Medulla oblongata (tissue), 1 donor: ENCODE measurements around the gene CATSPER4.

ENCODE experiments used
- DNase-seq: peaks from one replicate; pipeline ENCODE4 v3.0.0-alpha.2; 2015; ENCODE audit errors: extremely low spot score

CATSPER4 gene

DNA sequence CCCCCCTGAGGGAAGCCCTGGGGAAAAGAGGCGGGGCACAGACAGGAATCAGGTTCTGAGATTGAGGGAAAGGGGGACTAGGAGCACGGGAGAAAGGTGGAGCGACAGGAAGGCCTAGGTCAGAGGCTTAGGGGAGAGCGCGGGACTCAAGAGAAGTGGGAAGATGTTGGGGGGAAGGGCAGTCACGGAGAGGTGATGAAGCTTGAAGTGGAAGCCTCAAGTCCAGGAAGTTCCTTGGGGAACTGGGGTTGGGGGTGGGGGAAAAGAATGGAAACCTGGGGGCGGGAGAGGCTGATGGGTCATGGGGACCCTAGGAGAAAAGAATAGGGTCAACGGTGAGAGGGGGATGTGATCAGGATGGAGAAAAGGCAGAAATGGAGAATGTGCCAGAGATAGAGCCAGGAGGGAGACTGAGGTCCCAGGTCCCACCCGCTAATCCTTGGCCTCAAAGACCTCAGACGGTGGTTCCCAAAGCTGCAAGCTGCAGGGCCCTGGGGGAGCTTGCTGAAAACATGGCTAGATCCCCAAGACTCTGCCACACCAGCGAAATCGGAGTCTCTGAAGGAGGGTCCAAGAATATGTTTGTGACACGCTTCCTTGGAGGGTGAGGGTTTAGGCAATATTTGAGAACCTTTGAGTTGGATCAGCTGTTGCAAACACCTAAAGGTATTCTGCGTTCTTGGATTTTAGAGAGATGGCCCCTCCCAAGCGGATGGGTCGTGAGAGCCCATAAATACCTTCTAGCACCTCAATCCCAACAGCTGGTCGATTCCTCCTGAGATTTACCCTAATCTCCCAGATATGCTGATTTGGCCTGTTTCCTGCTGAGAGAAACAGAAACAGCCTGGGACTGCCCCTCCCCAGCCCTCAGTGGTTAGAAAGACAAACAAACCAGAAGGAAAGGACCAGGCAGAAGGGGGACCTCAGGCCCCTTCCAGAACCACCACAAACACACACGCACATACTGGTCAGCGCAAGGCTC lies 25.2 kb upstream of the CATSPER4 start:
- DNase-seq, result no peak

DNA sequence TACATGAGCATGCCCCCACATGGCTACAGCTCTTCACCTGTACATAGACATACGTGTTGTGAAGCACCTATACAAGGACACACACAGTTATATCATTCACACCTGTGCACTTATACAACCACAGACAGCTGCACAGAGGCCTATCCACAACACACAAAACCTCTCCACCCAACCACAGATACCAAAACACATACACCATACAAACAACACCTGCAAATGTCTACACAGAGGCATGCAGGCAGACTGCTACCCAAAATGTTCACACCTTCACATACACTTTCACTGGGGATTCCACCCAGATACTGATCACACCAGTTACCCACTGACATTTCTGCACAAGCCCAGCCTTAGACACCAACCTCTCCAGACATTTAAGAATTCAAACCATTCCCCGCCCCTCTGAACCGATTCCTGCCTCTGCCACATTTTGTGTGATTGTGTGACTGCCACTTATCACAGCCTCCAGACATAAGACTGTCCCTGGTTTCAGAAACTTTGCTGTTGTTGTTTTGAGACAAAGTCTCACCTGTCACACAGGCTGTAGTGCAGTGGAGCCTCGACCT lies 23.6 kb upstream of the CATSPER4 start:
- DNase-seq, result no peak

DNA sequence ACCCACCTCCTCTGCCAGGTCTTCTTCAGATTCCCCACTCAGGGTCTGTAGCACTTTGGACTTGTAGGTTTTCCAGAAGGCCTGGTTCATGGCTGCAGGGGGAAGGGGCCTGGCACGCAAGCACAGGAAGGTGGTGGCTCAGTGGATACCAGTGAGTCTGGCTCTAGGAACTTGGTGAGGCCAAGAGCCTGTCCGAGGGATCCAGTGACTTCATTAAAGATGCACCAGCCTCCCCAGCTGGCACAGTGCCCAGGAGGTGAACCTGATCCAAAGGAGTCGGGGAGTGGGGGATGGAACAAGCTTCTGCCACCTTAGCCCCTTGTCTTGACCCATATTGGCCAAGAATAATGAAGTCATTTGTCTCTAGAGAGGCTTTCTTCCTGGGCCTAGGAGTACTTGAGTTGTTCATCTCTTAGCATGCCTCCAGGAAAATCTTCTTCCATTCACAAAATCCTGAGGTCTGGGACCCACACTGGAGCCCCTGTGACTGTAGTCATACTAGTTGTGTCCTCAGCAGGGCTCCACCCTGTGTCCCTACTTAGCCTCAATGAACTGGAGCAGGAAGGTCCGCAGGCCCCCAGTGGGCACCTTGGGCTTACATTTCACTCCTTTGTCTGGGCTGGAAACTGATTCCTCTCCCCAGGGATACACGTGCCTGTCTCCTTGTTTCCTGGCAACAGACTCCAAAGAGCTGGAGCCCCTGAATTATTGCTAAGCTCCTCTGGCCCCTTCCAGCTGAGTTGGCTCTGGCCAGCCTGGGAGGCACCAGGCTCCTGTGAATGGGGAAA lies 21.8 kb upstream of the CATSPER4 start, which contains the start of gene C1orf232:
Gene C1orf232 (minus strand): TSS at position 554 of the 788 bp plus-strand sequence. CDS start 464 bp downstream, at position 90.
- peak; percentile 31 for DNase-seq

DNA sequence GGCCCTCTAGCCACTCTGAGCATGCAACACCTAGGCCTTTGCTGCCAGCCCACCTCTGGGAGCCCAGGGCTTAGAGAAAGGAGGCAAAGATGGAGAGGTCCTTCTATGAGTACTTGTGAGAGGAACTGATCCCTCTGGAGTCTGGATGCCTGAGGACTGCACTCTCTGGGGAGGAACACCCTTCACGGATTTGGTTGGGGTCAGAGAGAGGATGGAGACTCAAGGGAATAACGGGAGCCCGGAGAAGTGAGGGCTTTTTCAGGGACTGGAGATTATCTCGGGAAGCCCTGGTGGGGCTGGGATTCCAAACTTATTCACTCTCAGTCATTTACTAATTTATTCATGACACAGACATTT lies 21.2 kb upstream of the CATSPER4 start:
- no peak for DNase-seq

DNA sequence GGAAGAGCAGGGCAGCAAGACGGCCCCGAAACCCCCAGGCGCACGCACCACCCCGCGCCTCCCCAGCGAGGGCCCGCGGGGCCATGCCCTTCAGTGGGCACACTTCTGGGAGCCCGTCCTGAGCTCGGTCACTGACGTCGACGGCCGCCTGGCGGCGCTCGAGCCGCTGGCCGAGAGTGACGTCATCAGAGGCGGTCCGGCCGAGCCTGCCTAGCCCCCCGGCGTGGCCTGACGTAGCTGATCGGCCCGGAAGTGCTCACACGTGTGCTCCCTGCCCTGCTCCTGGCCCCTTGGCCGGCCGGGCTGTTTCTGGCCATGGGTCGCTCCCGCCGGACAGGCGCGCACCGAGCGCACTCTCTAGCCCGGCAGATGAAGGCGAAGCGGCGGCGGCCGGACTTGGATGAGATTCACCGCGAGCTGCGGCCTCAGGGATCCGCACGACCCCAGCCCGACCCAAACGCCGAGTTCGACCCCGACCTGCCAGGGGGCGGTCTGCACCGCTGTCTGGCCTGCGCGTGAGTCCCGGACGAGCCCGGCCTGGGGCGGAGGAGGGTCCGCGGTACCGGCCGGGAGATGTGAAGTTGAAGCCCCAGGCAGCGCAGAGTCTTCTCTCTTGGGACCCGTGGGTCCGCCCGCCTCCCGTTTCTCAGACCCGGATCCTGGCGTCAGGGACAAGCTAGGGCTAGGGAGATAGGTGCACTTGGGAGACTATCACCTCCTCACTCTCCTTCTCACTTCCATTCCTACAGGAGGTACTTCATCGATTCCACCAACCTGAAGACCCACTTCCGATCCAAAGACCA lies 20.5 kb upstream of the CATSPER4 start, which contains the start of gene ZNF593:
Gene ZNF593 (plus strand): TSS at position 240 of the 803 bp plus-strand sequence. CDS start 76 bp downstream, at position 316.
- peak; percentile 93 for DNase-seq

DNA sequence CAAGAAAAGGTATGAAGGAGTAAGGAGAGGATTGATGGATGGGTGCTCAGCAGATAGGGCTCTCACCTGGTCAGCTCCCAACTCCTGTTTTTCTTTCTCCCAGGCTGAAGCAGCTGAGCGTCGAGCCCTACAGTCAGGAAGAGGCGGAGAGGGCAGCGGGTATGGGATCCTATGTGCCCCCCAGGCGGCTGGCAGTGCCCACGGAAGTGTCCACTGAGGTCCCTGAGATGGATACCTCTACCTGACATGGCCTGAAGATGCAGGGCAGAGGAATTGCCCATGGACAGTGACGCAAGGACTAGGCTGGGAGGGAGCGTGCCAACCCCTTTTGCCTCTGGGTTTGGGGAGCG lies 20.0 kb upstream of the CATSPER4 start:
- DNase-seq, result no peak

DNA sequence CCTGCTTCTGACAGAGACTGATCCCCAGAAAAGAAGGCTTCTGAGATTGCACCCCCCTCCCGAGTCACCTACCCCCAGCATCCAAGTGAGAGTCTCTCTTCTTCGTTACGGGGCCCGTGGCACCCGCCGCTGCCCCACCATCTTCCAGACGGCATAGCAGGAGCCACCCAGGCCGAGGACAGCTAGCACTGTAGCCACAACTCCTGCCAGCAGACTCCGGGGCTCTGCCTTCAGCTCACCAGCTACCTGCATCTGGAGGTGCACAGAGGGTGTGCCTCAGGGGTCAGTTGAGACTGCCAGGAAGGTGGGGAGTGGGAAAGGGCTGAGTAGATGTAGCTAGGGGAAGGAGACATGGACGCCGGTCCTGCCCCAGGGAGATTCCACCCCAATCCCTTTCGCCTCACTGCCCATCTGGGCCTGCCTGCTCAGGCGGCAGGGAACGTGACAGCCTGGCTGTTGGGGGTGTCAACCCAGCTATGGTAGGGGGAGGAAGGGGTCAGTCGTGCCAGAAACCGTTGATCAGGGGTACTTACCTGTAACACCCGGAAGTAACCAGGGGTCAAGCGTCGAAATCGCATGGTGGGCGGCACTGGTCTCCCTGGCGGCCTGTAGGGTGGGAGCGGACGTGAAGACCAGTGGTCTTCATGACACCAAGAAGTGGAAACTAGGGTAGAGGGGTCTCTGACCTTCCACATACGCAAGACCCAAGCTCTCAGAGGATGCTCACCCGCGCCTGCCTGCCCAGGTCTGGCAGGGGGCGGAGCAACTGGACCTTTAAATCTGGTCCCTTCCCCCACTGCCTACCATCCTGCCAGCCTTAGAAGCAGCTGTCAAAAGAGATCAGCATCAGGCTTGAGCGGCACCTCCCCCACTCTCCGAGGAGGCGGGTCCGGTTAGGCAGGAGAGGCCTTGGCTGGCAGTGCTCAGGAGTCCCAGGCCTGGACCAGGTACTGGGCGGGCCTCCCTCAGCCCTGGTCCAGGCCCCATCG lies 19.0 kb upstream of the CATSPER4 start, which contains the start of gene ZNF593OS:
Gene ZNF593OS (minus strand): TSS at position 749 of the 989 bp plus-strand sequence. CDS start 171 bp downstream, at position 578.
- no peak for DNase-seq

DNA sequence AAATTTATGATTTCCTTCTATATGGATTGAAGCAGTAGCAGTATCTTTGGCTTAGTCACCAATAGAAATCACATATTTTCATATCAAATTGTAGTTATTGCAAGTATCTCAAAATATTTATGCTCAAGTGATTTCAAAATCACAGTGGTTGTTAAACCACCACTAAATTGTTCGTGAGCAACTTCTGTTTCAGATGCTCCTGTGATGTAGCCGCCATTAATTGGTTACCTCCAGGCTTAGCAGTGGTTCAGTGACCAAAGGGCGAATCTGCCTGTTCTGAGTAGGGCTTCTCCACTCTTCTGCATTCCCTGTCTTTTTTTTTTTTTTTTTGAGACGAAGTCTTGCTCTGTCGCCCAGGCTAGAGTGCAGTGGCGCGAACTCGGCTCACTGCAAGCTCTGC lies 15.1 kb upstream of the CATSPER4 start:
- DNase-seq, result no peak

- DNase-seq, result no peak
Measured at GRCh38 chr1:26177182-26177684, 13.2 kb upstream of the CATSPER4 start, which contains the start of gene CNKSR1. Gene CNKSR1 (plus strand): TSS chr1:26177491. CDS start chr1:26177548, 57 bp downstream.

GRCh38 chr1:26180010-26180506 lies 10.3 kb upstream of the CATSPER4 start:
- no peak for DNase-seq

- no peak for DNase-seq
Measured at GRCh38 chr1:26181586-26182382, 8.6 kb upstream of the CATSPER4 start.

DNA sequence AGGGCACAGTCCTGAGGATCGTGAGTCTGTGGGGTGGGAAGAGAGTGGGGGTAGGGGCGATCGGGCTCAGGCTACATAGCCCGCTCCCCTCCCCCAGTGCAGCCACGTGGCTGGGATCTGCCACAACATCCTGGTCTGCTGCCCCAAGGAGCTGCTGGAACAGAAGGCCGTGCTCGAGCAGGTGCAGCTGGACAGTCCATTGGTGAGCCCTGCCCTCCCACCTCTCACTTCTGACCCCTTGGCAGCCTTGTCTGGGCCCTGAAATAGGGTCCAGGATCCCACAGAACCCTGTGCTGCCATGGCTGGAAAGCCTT lies 8.1 kb upstream of the CATSPER4 start:
- DNase-seq, result no peak

DNA sequence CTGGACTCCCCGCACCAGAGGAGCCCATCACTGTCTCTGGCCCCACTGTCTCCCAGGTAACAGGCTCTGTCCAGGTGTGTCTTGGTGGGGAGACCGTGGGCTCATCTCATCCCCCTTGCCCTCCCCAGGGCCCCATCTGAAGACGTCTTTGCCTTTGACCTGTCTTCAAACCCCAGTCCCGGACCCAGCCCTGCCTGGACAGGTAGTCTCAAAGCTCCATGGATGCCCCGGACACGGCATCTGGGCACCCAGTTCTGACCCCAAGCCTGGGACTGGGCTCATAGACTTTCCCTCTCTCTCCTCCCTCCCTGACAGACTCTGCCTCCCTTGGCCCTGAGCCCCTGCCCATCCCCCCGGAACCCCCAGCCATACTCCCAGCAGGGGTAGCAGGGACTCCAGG lies 6.3 kb upstream of the CATSPER4 start:
- no peak for DNase-seq

- no peak for DNase-seq
Measured at GRCh38 chr1:26184883-26185282, 5.5 kb upstream of the CATSPER4 start.

- DNase-seq, result no peak
Measured at GRCh38 chr1:26187882-26188281, 2.5 kb upstream of the CATSPER4 start.

- DNase-seq, result no peak
Measured at GRCh38 chr1:26188477-26188876, 1.9 kb upstream of the CATSPER4 start.

- DNase-seq, result no peak
Measured at GRCh38 chr1:26189331-26189730, 1.1 kb upstream of the CATSPER4 start.

GRCh38 chr1:26189751-26190275 lies 589 bp upstream of the CATSPER4 start:
- DNase-seq, result no peak

GRCh38 chr1:26191739-26192138 lies 1.3 kb downstream of the CATSPER4 start:
- no peak for DNase-seq
